GM18517 (cell line): Measurements from ENCODE around the gene ROR2.
"Not testable (repeated sequence)": the region's sequence is repeated elsewhere in the genome, so short reads cannot be mapped to it uniquely, and the experiment has no call there.

Experiments used
- ATAC-seq: cut with Tn5 transposase; IDR thresholded peaks from one replicate; pipeline ENCODE4 v1.9.1; 2021; ENCODE audit warnings: mild to moderate bottlenecking, moderate library complexity; ENCODE audit not compliant: unreplicated experiment

The ROR2 gene

GRCh38 chr9:91547081-91547480, 402.9 kb downstream of the ROR2 start:
- no peak for ATAC-seq

GRCh38 chr9:91546574-91546973, 403.5 kb downstream of the ROR2 start:
- ATAC-seq, result no peak

- ATAC-seq, result no peak
Observed at GRCh38 chr9:91541734-91542133, 408.3 kb downstream of the ROR2 start.

DNA sequence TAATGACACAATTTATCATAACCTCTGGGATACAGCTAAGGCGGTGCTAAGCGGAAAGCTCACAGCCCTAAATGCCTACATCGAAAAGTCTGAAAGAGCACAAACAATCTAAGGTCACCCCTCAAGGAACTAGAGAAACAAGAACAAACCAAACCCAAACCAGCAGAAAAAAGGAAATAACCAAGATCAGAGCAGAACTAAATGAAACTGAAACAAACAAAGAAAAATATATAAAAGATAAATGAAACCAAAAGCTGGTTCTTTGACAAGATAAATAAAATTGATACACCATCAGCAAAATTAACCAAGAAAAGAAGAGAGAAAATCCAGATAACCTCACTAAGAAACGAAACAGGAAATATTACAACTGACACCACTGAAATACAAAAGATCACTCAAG, 409.5 kb downstream of the ROR2 start:
- not testable (repeated sequence) for ATAC-seq

GRCh38 chr9:91536211-91536691, 413.8 kb downstream of the ROR2 start:
- ATAC-seq, result no peak

DNA sequence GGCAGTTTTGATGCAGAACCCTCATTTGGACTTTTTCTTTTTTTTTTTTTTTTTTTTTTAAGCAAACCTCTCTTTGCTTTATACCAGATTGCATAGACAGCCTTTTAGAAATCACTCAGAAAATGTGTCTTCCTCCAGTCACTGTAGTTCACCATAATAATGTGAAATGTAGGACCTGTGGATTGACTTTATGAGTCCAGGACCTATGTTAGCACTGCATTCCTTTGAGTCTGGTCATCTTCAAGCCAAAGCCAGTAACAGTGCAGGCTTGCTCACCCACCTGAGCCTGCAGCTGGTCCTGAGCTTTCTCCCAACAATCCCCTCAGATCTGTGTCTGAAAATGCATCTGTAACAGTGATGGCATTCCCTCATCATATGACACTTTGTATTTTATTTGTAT, 415.7 kb downstream of the ROR2 start:
- ATAC-seq, result no peak

GRCh38 chr9:91533382-91533781, 416.6 kb downstream of the ROR2 start:
- ATAC-seq, result no peak

- ATAC-seq, result no peak
Observed at GRCh38 chr9:91532325-91532724, 417.7 kb downstream of the ROR2 start.

GRCh38 chr9:91530829-91531228, 419.2 kb downstream of the ROR2 start:
- ATAC-seq, result no peak

DNA sequence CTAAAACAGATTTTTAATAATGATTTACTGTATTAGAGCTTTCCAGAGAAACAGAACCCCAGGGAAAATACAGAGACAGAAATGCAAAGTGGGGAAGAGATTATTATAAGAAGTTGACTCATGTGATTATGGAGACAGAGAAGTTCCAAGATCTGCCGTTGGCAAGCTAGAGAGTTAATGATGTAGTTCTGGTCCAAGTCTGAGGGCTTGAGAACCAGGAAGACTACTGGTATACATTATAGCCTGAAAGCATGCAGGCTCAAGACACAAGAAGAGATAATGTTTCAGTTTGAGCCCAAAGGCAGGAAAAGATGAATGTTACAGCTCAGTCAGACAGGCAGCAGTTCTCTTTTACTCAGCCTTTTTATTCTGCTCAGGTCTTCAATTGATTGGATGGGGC, 427.5 kb downstream of the ROR2 start:
- no peak for ATAC-seq

- no peak for ATAC-seq
Observed at GRCh38 chr9:91519520-91520277, 430.3 kb downstream of the ROR2 start.

DNA sequence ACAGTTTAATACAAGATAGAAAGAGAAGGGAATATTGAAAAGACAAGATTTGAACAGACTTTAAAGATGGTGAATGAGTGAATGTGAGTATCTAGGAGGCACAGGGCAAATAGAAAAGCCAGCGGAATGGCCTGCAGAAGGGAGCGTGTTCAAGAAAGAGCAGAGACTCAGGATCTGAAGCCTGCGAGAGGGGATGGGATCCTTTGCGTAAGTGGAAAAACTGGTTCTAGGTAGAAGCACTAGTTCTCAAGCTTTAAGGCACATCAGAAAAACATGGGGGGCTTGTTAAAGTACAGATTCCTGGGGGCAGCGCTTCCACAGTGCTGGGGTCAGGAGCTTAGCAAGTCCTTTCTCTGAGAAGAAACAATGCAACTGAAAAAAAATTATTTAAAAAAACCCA, 431.6 kb downstream of the ROR2 start:
- no peak for ATAC-seq

DNA sequence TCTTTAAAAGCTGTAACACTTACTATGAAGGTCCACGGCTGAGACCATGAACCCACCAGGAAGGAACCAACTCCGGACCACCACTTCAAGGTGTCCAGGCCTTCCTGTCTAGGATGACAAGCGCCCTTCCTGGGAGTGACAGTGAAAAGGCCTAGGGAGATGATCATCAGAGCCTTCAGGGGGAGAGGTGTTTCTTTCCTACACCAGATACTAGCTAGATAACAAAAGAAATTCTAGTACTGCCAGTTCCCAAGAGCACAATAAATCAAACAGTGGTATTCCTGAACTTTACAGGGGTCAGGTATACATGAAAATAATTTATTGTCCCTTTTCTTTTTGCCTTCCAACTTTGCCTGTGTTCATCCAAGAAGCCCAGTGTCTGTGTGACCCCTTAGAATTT, 432.2 kb downstream of the ROR2 start:
- ATAC-seq, result no peak

GRCh38 chr9:91517332-91517731, 432.7 kb downstream of the ROR2 start:
- ATAC-seq, result not testable (repeated sequence)

DNA sequence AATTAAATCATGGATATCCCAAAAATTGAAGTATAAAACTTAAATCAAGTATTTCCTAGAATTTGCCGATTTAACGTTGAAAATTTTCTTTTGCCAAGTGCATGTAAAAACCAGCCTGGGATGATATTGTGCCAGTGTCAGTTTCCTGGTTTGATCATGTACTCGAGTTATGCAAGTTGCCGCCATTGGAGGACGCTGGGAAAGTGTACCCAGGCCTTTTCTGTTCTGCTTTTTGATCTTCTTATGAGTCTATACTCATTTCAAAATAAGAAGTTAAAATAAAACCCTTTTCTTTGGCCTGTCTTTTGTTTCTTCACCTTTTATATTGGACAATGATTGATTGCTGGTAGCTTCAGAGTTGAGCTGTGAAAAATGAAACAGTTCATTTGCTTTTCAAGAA, 433.3 kb downstream of the ROR2 start:
- ATAC-seq, result no peak

DNA sequence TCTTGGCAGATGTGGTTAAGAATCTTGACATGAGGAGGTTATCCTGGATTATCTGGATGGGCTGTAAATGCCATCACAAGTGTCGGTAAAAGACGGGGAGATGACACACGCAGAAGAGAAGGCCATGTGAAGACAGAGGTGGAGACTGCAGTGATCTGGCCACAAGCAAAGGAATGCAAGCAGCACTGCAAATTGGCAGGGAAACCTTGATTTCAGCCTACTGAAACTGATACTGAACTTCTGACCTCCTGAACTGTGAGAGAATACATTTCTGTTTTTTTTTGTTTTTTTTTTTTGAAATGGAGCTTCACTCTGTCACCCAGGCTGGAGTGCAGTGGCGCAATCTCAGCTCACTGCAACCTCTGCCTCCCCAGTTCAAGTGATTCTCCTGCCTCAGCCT, 433.9 kb downstream of the ROR2 start:
- ATAC-seq, result no peak

DNA sequence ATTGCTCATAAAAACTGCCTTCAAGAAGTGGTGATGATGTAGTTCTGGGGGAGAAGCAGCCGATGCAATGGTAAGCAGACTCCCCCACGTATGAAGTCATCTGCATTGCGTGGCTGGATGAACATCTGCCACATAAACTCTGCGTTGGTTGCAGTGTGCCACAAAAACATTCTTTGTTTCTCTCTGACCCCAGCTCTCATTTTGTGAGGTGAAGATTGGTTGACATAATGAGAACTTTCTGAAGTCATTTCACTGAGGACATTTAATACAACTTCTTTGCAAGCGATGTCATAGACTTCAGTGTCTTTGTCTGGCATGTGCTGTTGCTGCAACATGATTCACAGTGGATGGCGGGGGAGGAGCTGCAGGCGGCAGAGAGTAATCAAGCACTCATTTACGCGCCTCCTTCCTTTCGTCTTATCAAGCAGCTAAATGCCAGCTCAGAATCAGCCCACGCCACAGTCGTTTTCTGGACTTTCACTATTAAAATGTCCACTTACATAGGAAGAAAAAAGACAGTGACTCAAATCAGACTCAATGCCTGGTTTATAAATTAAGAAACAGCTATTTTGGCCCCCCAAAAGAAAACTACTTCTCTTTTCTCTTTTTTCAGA, 434.8 kb downstream of the ROR2 start:
- ATAC-seq, result peak; percentile 66
